Skin epidermis (tissue), 12 donors: ENCODE results near the gene S100A6.
"Not testable (repeated sequence)": the region's sequence is repeated elsewhere in the genome, so short reads cannot be mapped to it uniquely, and the experiment has no call there.

Experiments
- H3K27ac ChIP-seq, 21 experiments: fragments of 200-600 bp; sonication (generic) in 11 of 21; one replicate each; pipeline ENCODE4 v1.5.0; 2020; ENCODE audit warnings: mild to moderate bottlenecking in 3 of 21, inconsistent platforms in 2 of 21, moderate library complexity in 2 of 21
- H3K4me3 ChIP-seq, 7 experiments: fragments of 200-600 bp; sonication (generic) in 2 of 7; one replicate each; pipeline ENCODE4 v1.5.0; 2020; ENCODE audit warnings: inconsistent platforms in 2 of 7, mild to moderate bottlenecking in 2 of 7, moderate library complexity in 1 of 7

The S100A6 gene

DNA sequence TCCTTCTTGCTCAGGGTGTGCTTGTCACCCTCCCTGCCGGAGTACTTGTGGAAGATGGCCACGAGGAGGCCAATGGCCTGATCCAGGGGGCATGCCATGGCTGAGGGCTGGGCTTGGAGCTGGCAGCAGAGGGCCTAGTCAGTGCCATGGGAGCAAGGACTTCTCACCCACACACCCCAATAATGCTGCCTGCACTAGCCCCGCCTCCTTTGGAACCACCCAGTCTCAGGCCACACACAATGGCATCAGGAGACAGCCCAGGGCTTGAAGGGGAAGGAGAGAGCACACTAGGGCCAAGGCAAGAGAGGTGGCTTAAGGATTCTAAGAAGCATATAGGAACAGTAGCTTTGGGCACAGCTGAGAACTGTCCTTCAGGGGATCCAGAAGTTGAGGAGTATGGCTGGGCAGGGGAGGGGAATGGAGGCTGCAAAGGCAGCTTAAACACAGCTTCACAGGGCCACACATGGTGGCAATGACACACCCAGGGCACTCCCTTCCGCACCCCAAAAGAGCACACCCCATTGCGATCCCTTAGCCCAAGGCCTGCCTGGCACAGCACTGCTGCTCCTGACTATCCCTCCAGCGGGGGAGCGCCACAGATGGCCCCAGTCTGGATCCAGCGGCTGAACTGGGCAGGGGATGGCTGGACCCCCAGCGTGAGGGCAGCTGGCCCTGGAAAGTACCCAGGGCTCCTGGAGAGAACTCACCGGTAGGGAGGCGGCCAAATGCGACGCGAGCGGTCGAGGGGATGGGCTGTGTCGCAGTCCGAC, at the start of gene S100A6:
Gene S100A6, minus strand, starts transcription at position 750 of the 770 bp plus-strand sequence. Its CDS starts 652 bp downstream, at position 98.
- H3K27ac ChIP-seq = peak within 1 kb of the TSS; percentile 85 to 100 (median 98)
- H3K4me3 ChIP-seq = peak within 1 kb of the TSS; percentile 51 to 92 (median 72)

- no peak overlapping the region for H3K27ac ChIP-seq
- no peak overlapping the region for H3K4me3 ChIP-seq
Observed at GRCh38 chr1:153585006-153585405, 49.2 kb upstream of the S100A6 start.

- Histone ChIP-seq H3K27ac (no peak overlapping the region), H3K4me3 (no peak overlapping the region)
Observed at GRCh38 chr1:153583976-153584375, 48.2 kb upstream of the S100A6 start.

- not testable (repeated sequence) for H3K4me3 ChIP-seq, H3K27ac ChIP-seq
Observed at GRCh38 chr1:153583514-153583913, 47.7 kb upstream of the S100A6 start.

DNA sequence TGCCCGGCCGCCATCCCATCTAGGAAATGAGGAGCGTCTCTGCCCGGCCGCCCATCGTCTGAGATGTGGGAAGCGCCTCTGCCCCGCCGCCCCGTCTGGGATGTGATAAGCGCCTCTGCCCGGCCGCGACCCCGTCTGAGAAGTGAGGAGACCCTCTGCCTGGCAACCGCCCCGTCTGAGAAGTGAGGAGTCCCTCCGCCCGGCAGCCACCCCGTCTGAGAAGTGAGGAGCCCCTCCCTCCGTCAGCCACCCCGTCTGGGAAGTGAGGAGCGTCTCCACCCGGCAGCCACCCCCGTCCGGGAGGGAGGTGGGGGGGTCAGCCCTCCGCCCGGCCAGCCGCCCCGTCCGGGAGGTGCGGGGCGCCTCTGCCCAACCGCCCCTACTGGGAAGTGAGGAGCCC, 47.0 kb upstream of the S100A6 start:
- H3K27ac ChIP-seq = peak overlapping the region in 1 of 21 experiments; percentile 9
- H3K4me3 ChIP-seq = peak overlapping the region in 2 of 7 experiments; percentile 21 to 23

GRCh38 chr1:153578936-153579335, 43.1 kb upstream of the S100A6 start:
- Histone ChIP-seq H3K27ac (no peak overlapping the region), H3K4me3 (no peak overlapping the region)

DNA sequence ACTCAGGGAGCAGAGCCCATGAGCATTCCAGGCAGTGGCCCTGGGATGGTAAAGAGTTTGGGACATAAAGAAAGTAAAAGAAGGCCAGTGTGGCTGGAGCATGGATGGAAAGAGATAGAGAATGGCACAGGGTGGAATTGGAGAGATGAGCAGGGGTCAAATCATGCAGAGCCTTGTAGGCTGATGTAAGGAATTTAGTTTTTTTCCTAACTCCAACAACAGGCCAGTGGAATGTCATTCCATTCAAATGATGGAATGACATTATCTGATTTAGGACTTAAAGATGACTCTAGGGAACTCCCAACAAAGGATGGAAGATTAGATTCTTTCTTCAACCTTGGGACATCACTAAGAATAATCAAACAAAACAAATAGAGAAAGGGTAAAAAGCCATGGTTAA, 42.7 kb upstream of the S100A6 start:
- Histone ChIP-seq H3K27ac (peak overlapping the region in 1 of 21 experiments; percentile 2), H3K4me3 (no peak overlapping the region)

GRCh38 chr1:153577624-153578051, 41.8 kb upstream of the S100A6 start:
- Histone ChIP-seq H3K4me3 (no peak overlapping the region), H3K27ac (peak overlapping the region in 4 of 21 experiments; percentile 30 to 55 (median 34))

DNA sequence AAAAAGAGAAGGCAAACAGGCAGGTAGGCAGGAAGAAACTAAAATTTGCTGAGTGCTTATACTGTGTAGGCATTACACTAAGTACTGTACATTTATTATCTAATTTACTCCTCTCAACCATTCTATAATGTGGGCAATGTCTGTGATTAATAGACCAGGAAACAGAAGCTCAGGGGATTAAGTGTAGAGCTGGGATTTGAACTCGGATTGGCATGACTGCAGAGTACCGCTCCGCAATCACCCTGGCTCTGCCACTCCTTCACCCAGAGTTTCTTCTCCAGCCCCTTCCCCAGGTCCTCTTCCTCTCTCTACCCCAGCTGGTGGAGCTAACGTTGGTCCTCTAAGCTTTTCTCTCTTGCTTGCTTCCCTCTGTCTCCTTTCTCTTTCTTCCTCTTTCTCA, 41.3 kb upstream of the S100A6 start:
- H3K4me3 ChIP-seq = no peak overlapping the region
- peak overlapping the region in 5 of 21 experiments; percentile 16 to 55 (median 27) for H3K27ac ChIP-seq

DNA sequence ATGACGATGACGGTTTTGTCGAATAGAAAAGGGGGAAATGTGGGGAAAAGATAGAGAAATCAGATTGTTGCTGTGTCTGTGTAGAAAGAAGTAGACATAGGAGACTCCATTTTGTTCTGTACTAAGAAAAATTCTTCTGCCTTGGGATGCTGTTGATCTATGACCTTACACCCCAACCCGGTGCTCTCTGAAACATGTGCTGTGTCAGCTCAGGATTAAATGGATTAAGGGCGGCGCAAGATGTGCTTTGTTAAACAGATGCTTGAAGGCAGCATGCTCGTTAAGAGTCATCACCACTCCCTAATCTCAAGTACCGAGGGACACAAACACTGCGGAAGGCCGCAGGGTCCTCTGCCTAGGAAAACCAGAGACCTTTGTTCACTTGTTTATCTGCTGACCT, 39.7 kb upstream of the S100A6 start:
- H3K27ac ChIP-seq = peak overlapping the region in 2 of 21 experiments; percentile 49 to 56
- H3K4me3 ChIP-seq = not testable (repeated sequence)

GRCh38 chr1:153575081-153575491, 39.3 kb upstream of the S100A6 start:
- not testable (repeated sequence) for H3K4me3 ChIP-seq
- H3K27ac ChIP-seq = peak overlapping the region in 3 of 21 experiments; percentile 49 to 58 (median 56)

DNA sequence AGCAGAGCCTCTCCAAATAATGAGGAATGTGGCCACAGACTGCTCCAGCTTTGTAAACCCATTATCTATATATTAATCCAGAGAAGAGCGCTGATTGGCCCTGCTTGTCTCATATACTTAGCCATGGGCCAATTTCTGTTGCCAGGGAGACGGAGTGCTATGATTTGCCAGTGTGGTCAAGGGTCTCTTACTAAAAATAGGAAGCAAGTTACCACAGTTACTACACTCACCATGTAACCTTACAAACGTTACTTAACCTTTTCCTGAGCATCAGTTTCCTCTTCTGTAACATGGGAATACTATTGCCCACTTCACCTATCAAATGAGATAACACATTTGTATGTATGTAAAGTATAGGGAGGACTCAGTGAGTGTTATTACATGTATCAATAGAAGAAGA, 37.6 kb upstream of the S100A6 start:
- Histone ChIP-seq H3K27ac (peak overlapping the region in 18 of 21 experiments; percentile 7 to 76 (median 66)), H3K4me3 (no peak overlapping the region)

DNA sequence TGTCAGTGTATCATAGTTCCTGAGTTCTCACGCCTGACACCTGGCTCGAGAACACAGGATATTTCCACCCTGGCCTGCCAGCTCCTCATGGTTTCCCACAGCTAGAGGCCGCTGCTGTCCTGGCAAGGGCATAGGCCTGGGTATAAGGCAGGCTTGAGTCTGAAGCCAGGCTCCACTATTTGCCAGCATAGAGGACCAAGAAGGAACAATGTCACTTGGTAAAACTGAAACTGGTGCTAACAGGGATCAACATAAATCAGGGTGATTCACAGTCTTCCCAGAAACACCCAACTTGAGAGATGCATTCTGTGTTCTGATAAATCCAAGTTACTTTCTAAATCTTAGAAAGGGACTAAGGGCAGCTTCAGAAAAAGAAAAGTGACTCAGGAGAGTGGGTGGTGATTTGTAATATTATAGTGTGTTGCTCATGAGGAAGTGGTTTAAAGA, 36.8 kb upstream of the S100A6 start:
- H3K4me3 ChIP-seq = no peak overlapping the region
- peak overlapping the region in 19 of 21 experiments; percentile 7 to 76 (median 66) for H3K27ac ChIP-seq

DNA sequence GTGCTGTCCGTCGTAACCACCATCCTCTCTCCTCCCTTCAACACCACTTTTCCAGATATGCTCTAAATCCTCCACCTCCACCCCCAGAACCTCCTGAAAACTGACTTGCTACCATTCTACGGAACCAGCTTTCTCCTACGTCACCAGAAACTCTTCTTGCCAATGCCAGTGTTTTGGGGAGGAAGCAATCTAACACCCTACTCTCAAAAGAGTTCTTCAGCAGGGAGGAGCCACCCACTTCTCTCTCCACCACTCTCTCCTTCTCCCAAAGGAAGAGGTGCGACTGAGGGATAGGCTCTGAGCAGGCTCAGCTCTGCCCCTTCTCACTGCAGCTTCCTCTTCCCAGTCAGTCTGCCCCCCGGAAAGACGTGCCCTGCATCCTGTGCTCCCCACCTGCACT, 35.9 kb upstream of the S100A6 start:
- no peak overlapping the region for H3K4me3 ChIP-seq
- H3K27ac ChIP-seq = peak overlapping the region in 15 of 21 experiments; percentile 7 to 75 (median 66)

DNA sequence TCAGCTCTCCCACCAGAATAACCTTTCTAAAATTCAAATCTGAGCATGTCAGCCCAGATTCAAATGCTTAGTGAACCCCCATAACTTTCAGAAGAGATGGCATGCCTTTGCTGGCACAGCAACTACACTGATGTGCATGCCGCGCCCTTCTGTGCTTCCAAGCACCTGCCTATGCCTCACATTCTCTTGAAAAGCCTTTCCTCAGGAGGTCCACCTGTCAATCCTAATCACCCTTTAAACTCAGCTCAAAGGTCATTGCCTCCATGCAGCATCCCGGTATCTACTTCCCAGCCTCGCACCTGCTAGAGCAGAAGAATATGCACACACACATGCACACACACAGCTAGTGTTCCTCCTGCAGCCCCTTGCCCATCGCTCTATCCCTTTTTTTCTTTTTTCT, 35.1 kb upstream of the S100A6 start:
- Histone ChIP-seq H3K27ac (no peak overlapping the region), H3K4me3 (no peak overlapping the region)

DNA sequence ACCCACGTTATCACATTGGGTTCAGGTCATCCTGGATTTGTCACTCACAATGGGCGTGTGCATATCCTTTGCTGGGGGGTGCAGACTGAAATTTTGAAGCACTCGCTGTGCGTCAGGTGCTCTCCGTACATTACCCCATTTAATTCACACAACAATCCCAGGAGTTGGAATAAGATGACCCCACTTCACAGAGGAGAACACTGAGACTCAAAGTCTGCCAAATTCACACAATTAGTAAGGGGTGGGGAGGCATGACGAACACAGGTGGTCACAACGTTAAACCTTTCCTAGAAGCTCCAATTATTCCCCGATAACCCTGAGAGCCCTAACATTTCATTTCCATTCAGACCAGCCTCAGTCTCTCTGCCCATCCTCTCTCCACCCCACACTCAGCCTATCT, 33.7 kb upstream of the S100A6 start:
- Histone ChIP-seq H3K27ac (peak overlapping the region in 1 of 21 experiments; percentile 100), H3K4me3 (no peak overlapping the region)

GRCh38 chr1:153568367-153569099, 32.7 kb upstream of the S100A6 start:
- Histone ChIP-seq H3K27ac (peak overlapping the region in 20 of 21 experiments; percentile 88 to 100 (median 98)), H3K4me3 (peak overlapping the region in 3 of 7 experiments; percentile 3 to 15 (median 12))

DNA sequence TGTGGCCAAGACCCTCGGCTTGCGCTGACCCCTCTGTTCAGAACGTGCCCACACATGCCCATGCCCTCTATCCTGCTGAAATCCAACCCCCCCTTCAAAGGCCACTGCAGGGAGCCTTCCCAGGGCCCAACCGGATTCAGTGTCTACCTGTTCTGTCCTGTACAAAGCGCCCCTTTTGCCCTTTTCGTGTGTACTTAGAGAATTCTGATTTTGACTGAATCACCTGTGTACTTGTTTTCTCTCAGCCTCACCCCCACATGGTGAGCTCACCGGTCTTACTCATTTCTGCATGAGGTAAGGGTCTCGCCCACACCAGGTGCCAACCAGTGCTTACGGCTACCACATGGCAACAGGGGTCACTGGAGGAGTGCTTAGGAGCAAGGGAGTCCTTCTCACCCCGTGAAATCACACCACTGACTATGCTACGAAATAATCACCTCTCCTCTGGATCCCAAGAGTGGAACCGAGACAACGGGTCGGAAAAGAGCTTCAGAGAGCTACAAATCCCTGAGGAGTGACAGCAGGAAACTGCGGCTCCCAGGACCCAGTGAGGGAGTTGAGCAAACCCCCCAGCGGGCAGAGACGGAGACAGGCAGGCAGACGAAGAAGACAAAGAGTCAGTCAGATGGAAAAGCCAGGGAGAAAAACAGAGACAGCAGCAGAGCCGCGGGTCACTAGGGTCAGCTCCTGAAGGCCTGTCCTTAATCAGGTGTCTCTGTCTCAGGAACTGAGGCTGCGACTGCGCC, 32.0 kb upstream of the S100A6 start:
- Histone ChIP-seq H3K27ac (peak overlapping the region in 20 of 21 experiments; percentile 88 to 100 (median 98)), H3K4me3 (peak overlapping the region in 3 of 7 experiments; percentile 3 to 15 (median 12))

DNA sequence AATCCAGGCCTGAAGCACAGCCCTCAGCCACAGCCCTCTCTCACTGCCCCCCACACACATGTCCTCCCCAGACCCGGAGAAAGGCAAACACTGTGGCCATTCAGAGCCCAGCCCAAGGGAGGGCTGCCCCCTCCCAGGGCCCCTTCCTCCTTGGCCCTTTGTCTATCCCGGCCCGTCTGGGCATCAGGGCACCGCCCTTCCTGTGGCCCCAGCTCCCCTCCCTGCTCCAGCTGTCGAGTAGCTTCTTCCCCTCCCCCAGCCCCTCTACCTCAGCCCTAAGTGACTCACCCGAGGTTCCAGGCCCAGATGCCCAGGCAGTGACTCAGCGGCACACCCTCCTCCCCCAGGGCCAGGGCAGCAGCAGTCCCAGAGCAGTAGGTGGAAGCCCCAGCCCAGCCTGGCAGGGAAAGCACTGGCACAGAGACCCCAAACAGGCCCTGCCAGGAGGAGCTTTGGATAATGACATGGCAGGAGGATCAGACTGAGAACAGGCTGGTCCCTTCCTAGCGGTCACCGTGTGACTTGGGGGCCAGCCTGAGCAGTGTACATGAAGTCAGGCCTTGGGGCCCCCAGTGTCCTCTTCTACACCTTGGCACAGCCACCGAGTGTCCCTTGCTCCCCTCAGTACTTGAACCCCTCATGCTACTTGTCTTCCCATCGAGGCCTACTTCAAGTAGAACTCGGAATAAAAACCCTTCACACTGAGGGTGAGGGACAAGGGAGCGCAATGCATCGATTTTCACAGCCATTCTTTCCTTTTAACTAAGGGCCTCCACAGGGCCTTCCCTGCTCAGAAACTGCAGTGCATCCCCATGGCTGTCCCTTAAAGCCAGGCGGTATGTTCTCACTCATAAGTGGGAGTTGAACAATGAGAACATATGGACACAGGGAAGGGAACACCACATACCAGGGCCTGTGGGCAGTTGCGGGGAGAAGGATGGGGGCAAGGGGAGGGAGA, 30.9 kb upstream of the S100A6 start:
- Histone ChIP-seq H3K4me3 (peak overlapping the region in 3 of 7 experiments; percentile 0 to 7 (median 1)), H3K27ac (peak overlapping the region; percentile 88 to 100 (median 98))
